Stimulated activated CD8-positive, alpha-beta memory T cell treated with anti-CD3 and anti-CD28 coated beads, Interleukin-15, amount 100 ng/mL, for 1 hour (primary cell): Measurements from ENCODE around the gene SPOCK1.
"Not testable (repeated sequence)": the region's sequence is repeated elsewhere in the genome, so short reads cannot be mapped to it uniquely, and the experiment has no call there.

Experiments
- DNase-seq: peaks from one replicate; pipeline ENCODE4 v3.0.0-alpha.2; 2020; ENCODE audit warnings: low read depth

Gene SPOCK1

DNA sequence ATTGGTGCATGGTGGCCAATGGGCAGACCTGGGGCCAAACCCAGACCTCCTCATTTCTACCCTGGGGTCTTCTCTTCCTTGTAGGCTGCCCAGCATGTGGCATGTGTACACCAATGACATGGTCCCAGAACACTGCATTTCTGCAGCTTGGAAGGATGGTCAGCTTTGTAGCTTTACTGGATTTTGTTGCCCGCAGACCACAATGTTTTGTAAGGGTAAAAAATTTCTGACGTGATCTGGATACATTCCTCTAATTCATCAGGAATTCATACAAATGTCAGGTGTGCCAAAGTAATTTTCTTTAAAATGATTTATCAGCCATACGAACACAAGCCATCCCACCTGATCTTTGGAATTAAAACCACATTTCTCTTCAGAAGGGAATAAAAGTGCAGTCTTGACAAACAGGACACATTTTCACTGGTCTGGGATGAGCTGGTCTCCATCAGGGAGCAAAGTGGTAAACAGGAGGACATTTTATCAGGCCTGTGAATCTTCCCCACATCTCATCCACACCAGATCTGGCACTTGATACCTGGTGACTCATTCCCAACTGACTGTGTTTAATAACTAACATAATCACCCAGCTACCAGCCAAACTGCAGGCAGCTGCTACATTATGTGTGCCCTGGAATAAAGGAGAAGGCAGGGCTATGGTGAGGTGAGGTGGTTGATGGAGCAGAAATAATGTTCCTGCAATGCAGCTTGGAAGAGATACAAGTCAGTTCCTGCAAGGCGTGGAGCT is 103.9 kb downstream of the SPOCK1 start:
- no peak for DNase-seq

DNA sequence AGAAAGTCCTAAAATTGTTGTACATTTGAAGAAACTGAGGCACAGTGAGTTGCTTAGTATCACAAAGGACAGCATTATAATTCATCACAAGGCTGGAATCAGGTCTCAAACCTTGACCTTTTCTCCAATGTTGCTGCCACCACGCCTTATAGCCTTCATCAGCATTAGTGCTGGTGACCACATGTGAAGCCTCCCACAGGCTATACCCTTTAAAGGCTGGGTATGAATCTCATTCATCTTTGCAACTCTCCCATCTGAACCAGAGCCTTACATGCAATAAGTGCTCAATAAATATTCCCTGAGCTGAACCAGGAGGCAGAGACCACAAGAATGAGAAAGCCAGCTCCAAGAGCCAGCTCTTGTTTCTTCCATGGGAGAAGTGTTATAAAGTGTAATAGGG is 104.7 kb downstream of the SPOCK1 start:
- DNase-seq = no peak

DNA sequence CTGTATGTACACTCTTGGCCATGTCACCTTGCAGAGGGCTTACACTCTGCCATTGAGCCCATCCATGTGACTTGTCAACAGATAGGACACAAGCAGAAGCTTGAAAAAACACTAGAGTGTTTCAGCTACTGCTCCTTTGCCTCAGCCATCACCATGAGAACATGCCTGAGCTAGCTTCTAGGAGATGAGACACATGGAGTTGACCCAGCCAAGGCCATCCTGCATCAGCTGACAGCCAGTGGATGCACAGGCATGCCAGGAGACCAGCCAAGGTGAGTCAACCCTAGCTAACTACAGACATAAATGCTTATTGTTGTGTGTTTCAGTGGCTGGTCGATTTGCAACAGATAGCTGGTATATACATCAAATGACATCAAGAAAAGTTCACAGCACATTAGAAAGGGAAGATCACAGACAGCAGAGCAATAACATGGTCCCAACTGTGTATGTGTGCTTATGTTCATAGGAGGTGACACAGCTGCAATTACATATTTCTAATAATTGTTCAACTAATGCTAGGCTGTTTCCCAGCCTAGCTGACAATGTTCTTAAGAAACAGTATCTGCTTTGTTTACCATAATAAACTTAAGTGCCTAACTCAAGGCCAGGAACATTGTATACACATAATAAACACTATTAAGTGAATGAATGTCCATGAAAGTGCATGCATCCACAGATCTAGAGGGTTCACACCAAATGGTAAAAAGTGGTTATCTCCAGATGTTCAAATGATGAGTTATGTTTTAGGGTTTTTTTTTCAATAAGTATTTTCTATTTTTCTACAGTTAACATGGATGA is 105.7 kb downstream of the SPOCK1 start:
- DNase-seq = no peak

DNA sequence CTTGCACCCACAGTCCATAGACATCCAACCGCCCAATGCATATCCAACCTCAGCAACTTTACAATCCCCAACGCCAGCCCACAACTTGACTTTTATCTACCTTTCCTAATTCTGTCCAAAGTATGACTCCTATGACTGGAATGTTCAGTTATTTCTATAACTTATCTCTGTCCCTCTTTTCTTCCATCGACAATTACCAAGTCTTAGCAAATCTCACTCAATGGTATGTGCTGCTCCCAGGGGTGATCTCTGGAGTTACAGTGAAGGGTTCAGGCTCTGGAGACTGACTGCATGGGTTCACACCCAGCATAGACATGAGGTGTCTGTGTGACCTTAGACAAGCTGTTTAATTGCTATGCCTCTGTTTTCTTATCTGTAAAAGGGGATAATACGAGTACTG is 106.9 kb downstream of the SPOCK1 start:
- DNase-seq = no peak

DNA sequence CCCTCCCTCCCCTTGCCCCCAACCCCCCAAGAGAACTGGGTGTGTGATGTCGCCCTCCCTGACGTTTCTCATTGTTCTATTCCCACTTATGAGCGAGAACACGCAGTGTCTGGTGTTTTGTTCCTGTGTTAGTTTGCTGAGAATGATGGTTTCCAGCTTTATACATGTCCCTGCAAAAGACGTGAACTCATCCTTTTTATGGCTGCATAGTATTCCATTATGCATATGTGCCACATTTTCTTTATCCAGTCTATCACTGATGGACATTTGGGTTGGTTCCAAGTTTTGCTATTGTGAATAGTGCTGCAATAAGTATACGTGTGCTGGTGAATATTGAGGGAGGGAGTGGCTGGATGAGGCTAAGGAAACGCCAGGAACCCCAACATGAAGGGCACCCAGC is 108.1 kb downstream of the SPOCK1 start:
- DNase-seq = not testable (repeated sequence)

DNA sequence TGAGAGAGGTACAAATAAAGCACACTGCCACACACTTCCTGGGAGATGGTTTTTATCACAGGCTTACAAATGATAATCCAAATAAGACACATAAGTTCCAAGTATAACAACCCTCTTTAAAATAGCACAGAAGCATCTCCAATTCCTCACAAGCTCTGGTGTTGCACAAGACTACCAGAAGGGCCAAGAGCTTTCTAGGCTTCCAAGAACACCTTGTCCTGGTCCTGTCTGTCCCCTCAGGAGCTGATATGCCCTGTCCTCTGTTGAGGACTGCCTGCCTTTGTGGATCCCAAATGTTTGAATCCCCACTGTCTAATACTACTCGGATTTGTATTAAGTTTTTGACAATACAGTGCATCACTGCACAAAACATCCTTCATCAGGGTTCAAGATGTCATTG is 110.1 kb downstream of the SPOCK1 start:
- DNase-seq = no peak

DNA sequence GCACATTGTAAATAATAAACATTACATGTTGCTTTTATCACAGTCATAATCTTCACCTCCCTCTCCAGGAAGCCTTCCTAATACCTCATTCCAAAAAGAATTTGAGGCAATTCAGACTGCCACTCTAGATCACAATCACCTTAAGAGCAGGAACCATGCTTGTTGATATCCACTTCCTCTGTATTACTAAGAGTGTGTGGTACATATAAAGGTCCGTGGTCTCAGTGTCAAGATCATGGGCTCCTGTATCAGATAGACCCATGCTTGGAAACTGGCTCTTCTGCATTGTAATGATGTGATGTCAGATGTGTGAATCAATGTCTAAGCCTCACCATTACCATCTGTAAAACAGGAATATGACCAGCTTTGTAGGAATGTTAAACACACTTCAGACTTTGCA is 114.1 kb downstream of the SPOCK1 start:
- no peak for DNase-seq

DNA sequence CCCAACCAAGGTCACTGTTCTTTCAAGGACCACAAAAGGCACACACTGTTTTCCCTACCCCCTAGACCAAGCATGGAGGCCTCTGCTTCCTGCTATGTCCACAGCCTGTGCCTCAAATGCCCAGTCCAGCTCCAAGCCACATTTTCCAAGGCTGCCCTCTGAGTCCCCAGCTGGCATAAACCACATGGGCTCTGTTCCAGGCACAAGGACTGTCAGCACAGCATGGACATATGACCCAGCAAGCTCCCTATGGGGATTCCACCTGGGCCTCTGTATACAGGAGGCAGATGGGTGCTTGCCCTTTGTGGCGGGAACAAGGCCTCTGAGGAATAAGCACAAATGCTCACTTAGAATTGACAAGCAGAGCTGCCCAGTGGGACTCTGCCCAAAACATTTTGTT is 115.2 kb downstream of the SPOCK1 start:
- DNase-seq = no peak

DNA sequence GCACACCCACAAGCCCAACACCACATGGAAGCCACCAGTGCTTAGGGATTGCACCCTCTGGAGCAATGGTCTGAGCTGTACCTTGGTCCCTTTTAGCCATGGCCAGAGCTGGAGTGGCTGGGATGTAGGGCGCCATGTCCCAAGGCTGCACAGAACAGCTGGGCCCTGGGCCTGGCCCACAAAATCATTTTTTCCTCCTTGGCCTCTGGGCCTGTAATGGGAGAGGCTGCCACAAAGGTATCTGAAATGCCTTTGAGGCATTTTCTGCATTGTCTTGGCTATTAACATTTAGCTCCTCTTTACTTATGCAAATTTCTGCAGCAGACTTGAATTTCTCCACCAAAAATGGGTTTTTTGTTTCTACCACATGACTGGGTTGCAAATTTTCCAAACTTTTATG is 117.6 kb downstream of the SPOCK1 start:
- DNase-seq = no peak

DNA sequence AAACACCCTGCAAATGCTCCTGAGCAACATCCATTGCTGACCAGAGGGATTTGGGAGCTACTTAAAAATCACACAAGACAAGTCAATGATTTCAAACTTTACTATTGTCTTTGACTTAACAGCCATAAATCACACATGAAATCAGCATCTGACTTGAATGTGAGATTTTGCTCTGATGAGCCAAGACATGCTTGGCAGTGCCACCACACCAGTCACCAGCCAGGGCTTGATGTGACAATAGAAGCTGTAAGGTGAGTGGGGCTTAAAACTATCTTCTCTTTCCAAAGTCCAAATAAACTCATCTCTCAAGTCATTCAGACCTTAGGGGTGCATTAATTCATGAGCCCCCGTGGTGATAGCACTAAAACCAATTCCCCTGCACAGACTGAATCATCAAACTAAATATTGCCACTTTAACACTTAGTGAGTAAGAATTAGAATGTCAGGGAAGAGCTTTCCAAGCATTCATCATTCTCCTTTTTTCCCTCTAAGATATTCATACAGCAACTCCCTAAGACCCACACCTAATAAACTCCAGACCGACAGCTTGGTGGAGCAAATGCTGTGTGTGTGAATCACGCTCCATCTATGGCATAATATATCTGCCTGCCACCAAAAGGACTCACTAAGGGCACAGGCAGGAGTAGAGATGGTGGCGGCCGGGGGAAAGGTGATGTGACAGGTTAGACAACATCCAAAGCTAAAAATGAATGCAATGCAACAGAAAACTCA is 119.4 kb downstream of the SPOCK1 start:
- no peak for DNase-seq

DNA sequence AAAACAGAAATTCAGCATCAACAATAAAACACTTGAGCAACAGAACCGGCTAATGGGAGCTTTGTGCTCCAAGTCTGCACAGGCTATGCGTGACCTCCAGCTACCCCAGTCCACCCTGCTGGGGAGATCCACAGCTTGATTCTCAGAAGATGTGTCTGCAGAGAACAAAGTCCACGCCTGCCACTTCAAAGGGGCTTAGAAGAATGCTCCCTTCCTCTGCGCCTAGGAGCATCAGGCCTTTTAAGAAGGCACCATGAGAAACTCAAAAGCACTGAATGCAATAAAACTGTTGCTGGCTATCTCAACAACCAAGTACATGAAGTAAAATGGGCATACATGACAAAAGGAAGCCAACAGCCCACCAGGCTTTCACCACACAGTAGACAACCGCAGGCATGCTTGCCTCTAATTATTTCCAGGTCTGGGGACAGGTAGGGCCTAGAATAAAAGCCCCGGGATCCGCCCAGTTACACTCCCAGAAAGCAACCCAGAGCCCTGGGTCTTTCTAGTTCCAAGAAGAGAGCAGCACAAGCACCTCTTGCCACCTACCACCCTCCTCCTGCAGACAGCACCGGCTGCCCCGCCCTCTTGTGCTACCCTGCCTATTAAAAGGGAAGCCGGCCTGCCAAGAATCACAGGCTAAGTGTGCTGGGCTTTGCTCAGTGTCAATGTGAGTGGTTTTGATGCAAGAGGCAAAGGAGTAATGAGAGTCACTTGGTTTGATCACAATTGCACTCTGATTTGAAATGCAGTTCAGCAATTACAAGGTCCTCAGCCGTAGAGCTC is 123.2 kb downstream of the SPOCK1 start:
- no peak for DNase-seq

DNA sequence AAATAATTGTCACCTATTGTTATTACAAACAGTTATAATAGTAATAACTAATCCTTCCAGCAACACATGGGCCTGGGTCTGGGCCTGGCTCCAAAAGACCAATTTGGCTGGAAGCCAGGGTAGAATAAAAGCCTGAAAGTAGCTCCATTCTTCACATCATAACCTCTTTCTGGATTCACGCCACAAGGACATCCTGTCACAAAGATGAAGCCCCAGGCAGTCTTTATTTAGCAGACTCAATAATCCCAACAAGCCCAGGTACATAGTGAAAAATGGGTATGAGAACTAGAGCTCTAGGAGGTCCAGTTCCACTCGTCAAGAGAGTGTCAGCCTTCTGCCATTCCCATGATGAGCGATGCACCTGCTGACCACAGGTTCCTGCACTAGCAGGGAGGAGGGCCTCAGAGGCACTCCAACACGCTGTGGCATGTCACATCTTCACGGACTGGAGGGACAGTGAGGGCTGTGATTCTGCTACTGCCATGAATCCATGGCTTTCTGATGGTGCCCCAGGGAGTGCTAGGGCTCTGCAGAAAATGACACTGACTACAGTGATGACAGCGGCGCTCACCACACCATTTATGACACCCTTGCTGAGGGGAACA is 124.9 kb downstream of the SPOCK1 start:
- DNase-seq = no peak

DNA sequence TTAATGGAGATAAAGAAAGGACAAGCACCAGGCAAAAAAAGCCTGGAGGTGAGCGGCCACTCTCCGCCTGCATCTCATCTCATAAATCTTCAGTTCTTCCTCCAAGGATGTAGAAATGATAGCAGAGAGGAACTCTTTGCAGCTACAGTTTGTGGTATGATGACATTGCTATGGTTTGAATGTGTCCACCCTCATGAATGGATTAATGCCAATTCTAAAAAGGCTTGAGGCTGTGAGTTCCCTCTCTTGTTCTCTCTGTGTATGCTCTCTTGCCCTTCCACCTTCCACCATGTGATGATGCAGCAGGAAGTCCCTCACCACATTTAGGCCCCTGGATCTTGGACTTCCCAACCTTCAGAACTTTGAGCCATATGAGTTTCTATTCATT is 126.4 kb downstream of the SPOCK1 start:
- DNase-seq = no peak

DNA sequence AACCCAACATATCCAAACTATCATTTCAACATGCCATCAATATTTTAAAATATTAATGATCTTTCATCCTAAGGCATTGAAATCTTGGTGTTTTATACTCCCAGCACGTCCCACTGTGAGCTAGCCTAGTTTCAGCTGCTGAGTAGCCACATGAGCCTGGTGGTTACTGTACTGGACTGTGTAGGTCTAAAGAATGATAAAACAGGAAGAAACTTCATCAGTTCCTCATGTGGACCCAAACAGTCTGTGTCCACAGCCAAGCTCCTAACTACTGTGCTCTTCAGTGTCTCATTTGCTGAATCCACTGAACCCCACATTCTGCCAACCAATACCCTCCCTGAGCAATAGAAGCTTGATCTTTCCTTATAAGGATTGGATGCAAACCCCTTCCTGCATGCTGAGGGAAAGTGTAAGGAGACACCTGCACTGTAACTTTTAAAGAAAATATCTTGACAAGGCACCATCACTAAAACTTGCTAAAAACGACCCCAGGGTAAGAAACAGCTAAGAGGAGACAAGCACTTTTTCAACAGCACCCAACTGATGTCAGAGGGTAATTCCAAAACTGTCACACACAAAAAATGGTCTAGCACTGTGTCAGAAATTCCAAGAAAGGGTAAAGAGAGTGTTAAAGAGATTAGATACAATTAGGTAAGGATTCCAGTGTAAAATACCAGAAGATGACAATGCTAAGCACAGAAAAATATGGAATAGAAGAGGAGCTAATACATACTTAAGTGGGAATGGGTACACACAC is 126.9 kb downstream of the SPOCK1 start:
- DNase-seq = no peak

DNA sequence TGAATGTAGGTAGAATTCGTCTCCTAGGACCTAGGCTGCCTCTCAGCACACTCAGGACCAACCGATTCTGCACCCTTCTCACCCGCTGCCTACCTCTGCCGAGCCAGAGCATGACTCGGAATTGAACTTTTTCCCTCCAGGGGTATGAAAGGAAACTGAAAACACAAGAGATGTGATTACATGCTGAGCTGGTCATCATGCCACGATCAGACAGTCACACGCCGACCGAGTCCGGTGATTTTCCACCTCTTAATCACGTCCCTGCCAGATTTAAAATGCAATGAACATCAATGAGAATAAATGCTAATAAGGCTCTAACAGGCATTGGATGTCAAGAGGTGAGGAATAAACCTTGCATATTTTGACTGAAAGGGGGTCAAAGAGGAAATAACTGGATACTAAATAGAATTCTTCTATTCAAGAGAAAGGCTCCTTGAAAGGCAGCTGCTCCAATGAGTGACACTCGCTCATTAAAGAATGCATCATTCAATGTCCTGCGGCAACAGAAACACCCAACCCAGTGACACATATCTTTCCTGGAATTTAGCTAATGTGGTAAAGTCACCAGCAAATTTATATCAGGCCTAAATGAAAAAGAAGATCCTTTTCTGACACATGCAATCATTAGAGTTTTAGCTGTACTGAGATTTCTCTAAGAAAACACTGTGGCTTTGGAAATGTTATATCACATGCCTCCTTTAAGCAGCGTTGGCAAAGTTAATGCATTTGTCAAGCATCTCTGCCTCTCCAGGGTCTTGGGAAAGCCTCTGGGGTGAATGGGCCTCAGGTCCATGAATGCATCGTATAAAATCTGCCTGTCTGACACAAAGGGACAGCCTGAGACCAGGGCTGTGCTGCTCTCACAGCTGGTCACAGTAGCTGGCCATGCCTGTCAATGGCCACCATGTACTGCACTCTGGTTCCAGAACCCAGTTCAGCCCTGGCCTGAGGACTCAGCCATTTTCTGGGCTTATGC is 128.7 kb downstream of the SPOCK1 start:
- DNase-seq = no peak

DNA sequence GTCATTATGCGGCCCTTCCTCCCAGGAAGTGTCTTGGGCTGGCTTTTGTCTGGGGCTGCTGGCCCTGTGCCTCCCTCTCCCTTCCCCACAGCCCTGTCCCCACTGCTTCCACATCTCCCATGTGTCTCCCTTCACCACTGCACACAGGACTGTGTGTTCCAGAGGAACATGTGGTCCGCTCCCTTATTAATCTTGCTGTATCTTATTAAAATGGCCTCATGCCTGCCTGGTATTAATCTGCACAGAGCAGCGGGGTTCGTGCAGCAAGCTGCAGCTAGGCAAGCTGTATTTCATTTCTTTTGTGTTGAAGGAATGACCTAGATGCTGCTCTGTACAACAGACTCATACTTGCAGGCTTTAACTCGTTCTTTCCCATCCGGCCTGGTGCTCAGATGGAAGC is 130.5 kb downstream of the SPOCK1 start:
- DNase-seq = no peak

DNA sequence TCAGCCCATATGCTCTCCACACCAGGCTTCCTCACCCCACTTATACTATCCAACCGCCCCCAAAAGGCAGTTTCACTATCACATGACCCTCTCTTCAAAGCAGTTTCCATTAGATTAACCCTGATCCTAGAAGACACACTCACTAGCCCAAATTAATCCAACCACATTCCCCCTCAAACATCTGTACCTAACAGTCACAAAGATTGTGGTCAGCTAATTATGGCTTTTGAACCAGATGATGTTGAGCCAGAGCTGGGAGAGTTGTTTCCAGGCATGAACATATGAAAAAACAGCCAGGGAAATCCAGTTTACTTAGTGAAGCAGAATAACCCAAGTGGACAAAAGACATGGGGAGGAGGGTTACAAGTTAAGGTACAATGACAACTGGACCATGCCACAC is 131.2 kb downstream of the SPOCK1 start:
- DNase-seq = no peak

DNA sequence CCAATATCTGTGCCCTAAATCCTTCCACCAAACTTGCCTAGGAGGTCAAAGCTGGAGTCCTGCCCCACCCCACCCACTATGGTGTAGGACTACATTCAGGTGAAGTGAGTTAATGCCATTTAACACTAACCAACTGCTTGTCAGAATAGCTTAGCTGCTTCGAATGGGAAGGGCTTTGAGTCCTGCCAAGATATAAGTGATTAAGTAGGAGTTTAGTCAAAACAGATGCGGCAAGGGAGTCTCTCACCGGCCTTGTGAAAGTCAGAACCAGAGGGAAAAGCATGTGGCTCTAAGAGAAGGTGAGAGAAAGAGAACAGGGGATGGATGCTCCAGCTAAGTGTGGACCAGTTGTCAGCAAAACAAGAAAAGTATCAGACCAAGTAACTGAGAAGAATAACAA is 132.6 kb downstream of the SPOCK1 start:
- DNase-seq = no peak

DNA sequence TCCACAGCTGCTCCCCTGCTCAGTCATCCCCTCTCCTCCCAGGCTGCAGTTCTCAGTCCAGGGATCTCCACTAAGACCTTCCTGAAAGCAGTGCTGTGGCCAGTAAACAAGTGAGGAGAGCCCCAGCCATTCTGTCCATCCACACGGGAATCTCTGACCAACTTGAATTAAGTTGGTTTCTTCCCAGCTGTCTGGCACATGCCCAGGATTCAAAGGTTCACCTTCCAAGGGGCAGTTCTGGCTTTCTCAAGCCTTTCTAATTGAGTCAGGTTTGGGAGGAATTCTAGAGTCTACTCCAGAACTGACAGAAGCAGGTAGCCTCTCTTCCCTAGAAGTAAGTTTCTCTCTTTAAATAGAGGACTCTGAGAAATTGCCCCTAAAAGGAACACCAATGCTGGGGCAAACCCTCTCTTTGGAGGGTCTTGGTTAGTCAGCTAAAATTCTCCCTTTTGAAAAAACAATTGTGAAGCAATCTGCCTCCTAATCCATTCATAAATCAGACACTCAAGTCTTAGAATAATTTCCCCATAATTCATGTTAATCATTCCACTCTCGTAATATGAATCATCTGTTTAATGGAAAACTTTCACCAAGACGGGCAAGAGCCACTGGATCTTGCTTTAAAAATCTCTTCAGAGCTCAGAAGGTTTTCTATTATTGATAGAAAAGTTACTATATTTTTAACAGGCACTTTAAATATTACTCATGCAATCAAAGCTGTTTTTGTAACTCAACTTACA is 133.8 kb downstream of the SPOCK1 start:
- no peak for DNase-seq
